WERI-Rb-1 (cell line): Measurements from ENCODE around the gene MYO5A.

ENCODE experiments used
- DNase-seq: peaks from one replicate; pipeline ENCODE4 v3.0.0-alpha.2; 2020
- H3K27ac ChIP-seq: fragments of 250-450 bp; sonication (Bioruptor Pico); 2 replicates; pipeline ENCODE4 v1.5.1; 2020; ENCODE audit warnings: mild to moderate bottlenecking, moderate library complexity
- H3K27me3 ChIP-seq: fragments of 250-450 bp; sonication (Bioruptor Pico); 2 replicates; pipeline ENCODE4 v1.5.1; 2021; ENCODE audit warnings: mild to moderate bottlenecking, low read depth, moderate library complexity; ENCODE audit not compliant: insufficient read depth, severe bottlenecking
- H3K36me3 ChIP-seq: fragments of 250-450 bp; sonication (Bioruptor Pico); 2 replicates; pipeline ENCODE4 v1.5.1; 2020; ENCODE audit warnings: mild to moderate bottlenecking, moderate library complexity
- H3K4me3 ChIP-seq: 2 replicates; pipeline ENCODE4 v1.5.1; 2011; ENCODE audit warnings: low read depth, mild to moderate bottlenecking, control low read depth, low read length
- H3K9me3 ChIP-seq: fragments of 250-450 bp; sonication (Bioruptor Pico); 2 replicates; pipeline ENCODE4 v1.5.1; 2021; ENCODE audit warnings: mild to moderate bottlenecking, moderate library complexity; ENCODE audit not compliant: severe bottlenecking
- TF ChIP-seq, protein P1 (sequence below): IDR thresholded peaks from 2 replicates; pipeline ENCODE4 v1.5.1; 2011; ENCODE audit warnings: low read depth, mild to moderate bottlenecking, control low read depth, inconsistent platforms, low read length

MYO5A gene

DNA sequence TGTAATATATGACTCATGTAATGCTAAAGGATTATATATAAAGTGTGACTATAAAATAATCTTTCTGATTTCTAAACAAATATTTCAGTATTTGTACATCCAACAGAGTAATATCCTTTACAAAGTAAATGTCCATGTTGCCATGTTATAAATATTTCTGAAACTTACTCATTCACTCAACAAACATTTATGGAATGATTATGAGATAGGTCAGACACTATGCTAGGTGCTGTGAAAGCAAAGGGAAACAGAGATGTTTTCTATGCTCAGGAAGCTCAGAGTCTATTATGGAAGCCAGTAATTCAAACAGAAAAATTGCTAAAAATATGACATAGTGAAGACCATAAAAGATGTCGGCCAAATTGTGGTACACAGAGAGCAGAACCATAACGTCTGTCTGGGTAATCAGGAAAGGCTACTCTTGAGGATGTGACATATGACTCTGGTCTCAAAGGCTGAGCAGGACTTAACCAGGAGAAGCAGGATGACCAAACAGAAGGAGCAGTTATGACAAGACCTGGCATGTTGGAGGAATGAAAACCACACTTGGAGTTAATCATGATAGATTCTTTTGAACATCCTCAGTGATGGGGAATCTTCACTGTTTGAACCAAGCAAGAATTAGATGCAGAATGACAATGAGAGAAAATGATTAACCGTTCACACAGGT, 194.1 kb downstream of the MYO5A start:
- Histone ChIP-seq H3K27me3 (no peaks in the 10 kb centered on the region), H3K9me3 (no peaks in the 10 kb centered on the region), H3K27ac (no peak overlapping the region), H3K4me3 (no peak overlapping the region), H3K36me3 (no peaks in the 10 kb centered on the region)
- no peak for DNase-seq
- TF ChIP-seq, protein P1, sequence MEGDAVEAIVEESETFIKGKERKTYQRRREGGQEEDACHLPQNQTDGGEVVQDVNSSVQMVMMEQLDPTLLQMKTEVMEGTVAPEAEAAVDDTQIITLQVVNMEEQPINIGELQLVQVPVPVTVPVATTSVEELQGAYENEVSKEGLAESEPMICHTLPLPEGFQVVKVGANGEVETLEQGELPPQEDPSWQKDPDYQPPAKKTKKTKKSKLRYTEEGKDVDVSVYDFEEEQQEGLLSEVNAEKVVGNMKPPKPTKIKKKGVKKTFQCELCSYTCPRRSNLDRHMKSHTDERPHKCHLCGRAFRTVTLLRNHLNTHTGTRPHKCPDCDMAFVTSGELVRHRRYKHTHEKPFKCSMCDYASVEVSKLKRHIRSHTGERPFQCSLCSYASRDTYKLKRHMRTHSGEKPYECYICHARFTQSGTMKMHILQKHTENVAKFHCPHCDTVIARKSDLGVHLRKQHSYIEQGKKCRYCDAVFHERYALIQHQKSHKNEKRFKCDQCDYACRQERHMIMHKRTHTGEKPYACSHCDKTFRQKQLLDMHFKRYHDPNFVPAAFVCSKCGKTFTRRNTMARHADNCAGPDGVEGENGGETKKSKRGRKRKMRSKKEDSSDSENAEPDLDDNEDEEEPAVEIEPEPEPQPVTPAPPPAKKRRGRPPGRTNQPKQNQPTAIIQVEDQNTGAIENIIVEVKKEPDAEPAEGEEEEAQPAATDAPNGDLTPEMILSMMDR: no peak

DNA sequence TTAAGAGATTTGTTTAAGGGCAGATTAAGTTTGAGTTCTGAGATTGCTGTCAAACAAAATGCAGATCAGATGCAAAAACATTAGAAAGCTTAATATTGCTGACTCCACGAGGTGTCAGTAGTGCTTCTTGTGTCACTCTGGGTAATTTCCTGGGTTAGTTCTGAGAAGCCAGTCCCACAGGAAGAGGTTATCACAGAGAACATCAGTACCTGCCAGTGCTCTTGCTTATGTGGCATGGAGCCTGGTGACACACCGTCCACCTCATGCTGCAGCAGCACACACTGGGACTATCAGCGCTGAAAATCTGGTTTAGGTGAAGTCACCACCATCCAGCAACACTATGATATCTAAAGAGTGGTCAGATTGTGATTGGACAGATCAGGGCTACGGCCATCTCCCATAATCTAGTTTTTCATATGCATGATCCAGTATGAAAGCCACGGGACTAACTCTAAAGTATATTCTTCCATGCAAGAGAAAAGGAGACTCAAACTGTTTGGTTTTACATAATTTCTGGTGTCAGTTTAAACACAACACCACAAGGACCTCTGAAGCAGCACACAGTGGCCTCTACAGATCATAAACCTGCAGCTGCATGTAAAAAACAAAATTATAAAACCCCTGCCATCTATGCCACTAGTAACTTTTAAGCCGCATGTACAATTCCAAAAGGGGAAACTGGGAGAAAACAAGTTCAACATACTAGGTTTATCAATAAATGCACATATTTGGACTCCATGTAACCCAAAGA, 197.0 kb downstream of the MYO5A start:
- Histone ChIP-seq H3K27ac (no peak overlapping the region), H3K36me3 (no peaks in the 10 kb centered on the region), H3K4me3 (no peak overlapping the region), H3K27me3 (no peaks in the 10 kb centered on the region), H3K9me3 (no peaks in the 10 kb centered on the region)
- peak; percentile 27 for DNase-seq
- TF ChIP-seq, protein P1: peak; percentile 69

DNA sequence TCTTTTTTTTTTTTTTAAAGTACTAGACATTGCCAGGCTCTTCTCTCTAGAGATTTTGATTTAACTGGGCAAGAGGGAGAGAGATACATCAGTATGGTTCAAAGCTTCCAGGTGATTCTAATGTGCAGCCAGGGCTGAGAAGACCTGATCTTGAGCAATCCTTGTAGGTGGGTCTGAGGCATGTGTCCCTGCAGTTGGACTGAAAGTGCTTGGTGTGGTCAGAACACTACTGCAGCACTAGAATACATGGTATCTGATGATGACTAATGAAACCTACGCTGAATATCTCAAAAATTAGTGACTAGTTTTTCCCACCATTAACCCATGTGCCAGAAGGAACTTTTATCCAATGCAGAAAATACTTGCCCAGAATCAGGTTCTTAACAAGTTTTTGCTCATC, 198.7 kb downstream of the MYO5A start:
- no peak overlapping the region for H3K27ac ChIP-seq
- no peaks in the 10 kb centered on the region for H3K9me3 ChIP-seq
- H3K27me3 ChIP-seq: no peaks in the 10 kb centered on the region
- TF ChIP-seq, protein P1: no peak
- no peaks in the 10 kb centered on the region for H3K36me3 ChIP-seq
- H3K4me3 ChIP-seq: no peak overlapping the region
- DNase-seq: no peak

DNA sequence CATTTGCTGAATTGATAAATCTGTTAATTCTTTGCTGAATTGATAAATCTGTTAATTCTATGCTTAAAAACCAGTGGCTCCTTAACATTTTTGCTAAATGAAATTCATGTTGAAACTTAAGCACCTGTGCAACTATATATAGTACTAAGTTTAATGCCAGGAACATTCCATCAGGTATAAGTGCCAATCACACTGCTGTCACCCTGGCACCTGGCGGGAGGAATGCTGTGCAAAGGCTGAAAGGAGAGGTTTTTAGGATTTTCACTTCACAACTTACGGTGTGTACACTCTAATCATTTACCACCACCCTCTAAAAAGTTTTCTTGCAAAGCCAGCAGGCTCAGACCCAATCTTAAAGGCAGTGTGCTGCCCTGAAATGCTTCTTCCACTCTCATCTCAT, 199.5 kb downstream of the MYO5A start:
- H3K27me3 ChIP-seq: no peaks in the 10 kb centered on the region
- DNase-seq: no peak
- H3K27ac ChIP-seq: no peak overlapping the region
- TF ChIP-seq, protein P1: no peak
- no peaks in the 10 kb centered on the region for H3K9me3 ChIP-seq
- H3K36me3 ChIP-seq: no peaks in the 10 kb centered on the region
- no peak overlapping the region for H3K4me3 ChIP-seq

DNA sequence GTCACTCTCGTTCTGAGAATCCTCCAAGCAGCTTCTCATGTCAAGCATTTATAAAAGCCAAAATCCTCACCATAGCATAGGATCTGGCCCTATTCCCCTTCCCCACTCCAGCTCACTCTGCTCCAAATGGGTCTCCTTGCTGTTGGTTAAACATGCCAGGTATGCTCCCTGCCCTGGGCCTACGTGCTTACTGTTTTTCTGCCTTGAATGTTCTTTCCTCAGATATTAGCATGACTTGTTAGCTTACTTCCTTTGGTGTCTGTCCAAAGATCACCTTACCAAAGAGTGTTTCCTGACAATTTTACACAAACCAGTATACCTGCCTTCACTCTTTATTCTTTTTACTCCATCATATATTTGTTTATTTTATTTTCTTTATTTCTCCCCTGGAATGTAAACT, 200.0 kb downstream of the MYO5A start:
- no peaks in the 10 kb centered on the region for H3K36me3 ChIP-seq
- TF ChIP-seq, protein P1: no peak

More for the DNA sequence above, 200.0 kb downstream of the MYO5A start:
- Histone ChIP-seq H3K27me3 (no peaks in the 10 kb centered on the region), H3K4me3 (no peak overlapping the region), H3K9me3 (no peaks in the 10 kb centered on the region), H3K27ac (no peak overlapping the region)
- no peak for DNase-seq
